Progenitor cell of endocrine pancreas (in vitro differentiated cells): ENCODE data around the gene TNFAIP8. TPM values are rescaled to one million over a fixed set of nuclear protein-coding genes. Genes with fewer than 3 reads are reported as not detected.
A peak's percentile ranks its signal among the peaks of the same experiment; 100 is the strongest.
"Not testable (repeated sequence)": the region's sequence is repeated elsewhere in the genome, so short reads cannot be mapped to it uniquely, and the experiment has no call there.

Source experiments
- DNase-seq: peaks from one replicate; pipeline ENCODE4 v3.0.0; 2021; ENCODE audit warnings: low spot score; ENCODE audit not compliant: unreplicated experiment
- H3K27ac Mint-ChIP-seq: 2 replicates; pipeline ENCODE4 v1.8.0; 2021; ENCODE audit warnings: mild to moderate bottlenecking, moderate library complexity, mixed read lengths
- H3K27me3 Mint-ChIP-seq: 2 replicates; pipeline ENCODE4 v1.8.0; 2021; ENCODE audit warnings: mixed read lengths
- H3K36me3 Mint-ChIP-seq: 2 replicates; pipeline ENCODE4 v1.8.0; 2022; ENCODE audit warnings: mixed read lengths; ENCODE audit not compliant: insufficient read depth
- H3K4me1 Mint-ChIP-seq: 2 replicates; pipeline ENCODE4 v1.8.0; 2021; ENCODE audit warnings: low read depth, mixed read lengths
- H3K4me3 Mint-ChIP-seq: 2 replicates; pipeline ENCODE4 v1.8.0; 2021; ENCODE audit warnings: low read depth, mild to moderate bottlenecking, moderate library complexity, mixed read lengths
- H3K9me3 Mint-ChIP-seq: 2 replicates; pipeline ENCODE4 v1.8.0; 2021; ENCODE audit warnings: low read depth, mixed read lengths
- total RNA-seq: library from RNA; stranded (reverse); gene quantifications from 2 replicates; pipeline ENCODE4 v1.2.1, GENCODE V29; 2021
- TF ChIP-seq, protein P1 (sequence below): fragments of 200-600 bp; sonication (generic); IDR thresholded peaks from one replicate; pipeline ENCODE4 v1.5.0; 2021; ENCODE audit warnings: antibody characterized with exemption, mild to moderate bottlenecking; ENCODE audit not compliant: unreplicated experiment

TNFAIP8 gene
- total RNA-seq, 1 donor from 2014 or later, result 8.0 TPM

DNA sequence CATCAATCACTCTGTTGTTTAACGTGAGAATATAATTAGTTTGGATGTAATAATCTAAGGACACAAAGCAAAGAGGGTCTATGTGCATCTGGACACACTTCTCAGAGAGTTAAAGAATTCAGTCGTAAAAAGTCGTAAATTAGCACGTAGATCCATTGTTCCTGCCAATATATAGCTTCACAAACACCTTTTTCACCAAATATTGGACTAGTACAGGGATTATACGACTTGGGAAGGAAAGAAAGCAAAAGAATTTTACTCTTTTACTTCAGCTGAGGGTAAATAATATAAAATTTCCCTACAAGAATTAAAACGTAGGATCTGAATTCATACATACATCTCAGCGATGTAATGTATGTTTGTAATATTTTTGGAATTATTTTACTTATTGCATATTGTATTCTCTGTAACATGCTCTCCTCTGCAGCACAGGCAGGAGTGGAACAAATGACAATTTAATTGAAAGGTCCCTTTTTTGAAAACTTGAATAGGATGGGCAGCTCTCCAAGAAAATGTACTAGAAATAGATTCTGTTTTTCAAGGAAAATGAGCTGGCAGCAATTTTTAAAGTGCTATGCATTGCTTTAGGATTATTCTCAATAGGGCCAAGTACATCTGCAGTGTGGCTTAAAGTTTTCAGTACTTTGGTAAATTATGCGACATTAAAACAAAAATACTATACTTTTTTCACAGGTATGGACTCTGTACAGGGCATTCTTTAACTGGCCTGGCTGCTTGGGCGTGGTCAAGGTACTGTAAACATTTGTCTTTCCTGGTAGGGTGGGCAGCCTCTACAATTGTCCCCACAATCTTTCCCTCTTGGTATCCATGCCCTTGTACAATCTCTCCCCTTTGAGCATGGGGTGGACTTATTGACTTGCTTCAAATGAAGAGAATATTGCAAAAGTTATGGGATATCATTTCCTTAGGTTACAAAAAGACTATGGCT lies 56.7 kb downstream of the TNFAIP8 start:
- DNase-seq, result no peak
- peaks cover 3% of the 10 kb centered on the region for H3K9me3 Mint-ChIP-seq
- no peaks in the 10 kb centered on the region for H3K27me3 Mint-ChIP-seq
- H3K27ac Mint-ChIP-seq, result no peak overlapping the region
- no peaks in the 10 kb centered on the region for H3K36me3 Mint-ChIP-seq
- H3K4me3 Mint-ChIP-seq, result peak overlapping the region; percentile 77
- TF ChIP-seq, protein P1, sequence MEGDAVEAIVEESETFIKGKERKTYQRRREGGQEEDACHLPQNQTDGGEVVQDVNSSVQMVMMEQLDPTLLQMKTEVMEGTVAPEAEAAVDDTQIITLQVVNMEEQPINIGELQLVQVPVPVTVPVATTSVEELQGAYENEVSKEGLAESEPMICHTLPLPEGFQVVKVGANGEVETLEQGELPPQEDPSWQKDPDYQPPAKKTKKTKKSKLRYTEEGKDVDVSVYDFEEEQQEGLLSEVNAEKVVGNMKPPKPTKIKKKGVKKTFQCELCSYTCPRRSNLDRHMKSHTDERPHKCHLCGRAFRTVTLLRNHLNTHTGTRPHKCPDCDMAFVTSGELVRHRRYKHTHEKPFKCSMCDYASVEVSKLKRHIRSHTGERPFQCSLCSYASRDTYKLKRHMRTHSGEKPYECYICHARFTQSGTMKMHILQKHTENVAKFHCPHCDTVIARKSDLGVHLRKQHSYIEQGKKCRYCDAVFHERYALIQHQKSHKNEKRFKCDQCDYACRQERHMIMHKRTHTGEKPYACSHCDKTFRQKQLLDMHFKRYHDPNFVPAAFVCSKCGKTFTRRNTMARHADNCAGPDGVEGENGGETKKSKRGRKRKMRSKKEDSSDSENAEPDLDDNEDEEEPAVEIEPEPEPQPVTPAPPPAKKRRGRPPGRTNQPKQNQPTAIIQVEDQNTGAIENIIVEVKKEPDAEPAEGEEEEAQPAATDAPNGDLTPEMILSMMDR, result no peak
- H3K4me1 Mint-ChIP-seq, result peaks cover 3% of the 10 kb centered on the region

DNA sequence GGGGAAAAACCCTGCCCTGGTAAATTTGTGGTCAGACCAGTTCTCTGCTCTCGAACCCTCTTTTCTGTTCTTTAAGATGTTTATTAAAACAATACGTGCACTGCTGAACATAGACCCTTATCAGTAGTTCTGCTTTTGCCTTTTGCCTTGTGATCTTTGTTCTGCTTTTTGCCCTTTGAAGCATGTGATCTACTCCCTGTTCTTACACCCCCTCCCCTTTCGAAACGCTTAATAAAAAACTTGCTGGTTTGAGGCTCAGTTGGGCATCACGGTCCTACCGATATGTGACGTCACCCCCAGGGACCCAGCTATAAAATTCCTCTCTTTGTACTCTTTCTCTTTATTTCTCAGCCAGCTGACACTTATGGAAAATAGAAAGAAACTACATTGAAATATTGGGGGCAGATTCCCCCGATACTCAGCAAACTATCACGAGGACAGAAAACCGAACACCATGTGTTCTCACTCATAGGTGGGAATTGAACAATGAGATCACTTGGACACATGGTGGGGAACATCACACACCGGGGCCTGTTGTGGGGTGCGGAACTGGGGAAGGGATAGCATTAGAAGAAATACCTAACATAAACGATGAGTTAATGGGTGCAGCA lies 58.4 kb downstream of the TNFAIP8 start:
- H3K4me3 Mint-ChIP-seq, H3K27ac Mint-ChIP-seq, DNase-seq, H3K4me1 Mint-ChIP-seq, H3K36me3 Mint-ChIP-seq, H3K27me3 Mint-ChIP-seq, H3K9me3 Mint-ChIP-seq: not testable (repeated sequence)

DNA sequence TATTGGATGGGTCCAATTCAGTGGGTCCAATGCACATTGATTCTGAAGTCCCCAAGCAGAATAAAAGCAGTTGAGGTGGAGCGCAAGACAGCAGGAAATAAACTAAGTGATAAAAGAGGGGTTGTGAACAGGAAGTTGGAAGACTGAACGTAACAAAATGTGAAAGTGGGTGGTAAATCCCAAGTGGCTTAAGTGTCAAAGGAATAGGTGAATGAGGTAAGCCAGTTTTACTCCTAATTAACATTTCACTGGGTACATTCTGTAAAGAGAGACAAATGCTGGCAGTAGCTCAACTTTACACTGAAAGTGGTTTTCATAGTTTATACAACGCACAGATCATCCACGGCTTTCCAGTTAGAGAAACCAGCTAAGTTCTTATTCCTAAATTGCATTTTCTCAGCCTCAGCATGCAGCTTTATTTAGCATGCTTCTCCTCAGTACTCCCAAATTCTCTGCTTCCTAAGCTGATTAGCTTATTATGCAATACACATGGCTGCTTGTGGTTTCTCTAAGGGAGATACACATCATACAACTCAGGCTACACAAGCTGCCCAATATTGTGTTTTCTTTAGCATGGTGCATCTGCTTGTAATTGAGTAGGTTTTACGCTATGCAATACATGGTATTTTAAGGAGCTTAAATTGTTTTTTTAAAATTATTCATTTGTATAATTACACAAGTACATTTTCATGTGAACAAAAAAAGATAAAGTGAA lies 62.2 kb downstream of the TNFAIP8 start:
- TF ChIP-seq, protein P1, result no peak
- no peak overlapping the region for H3K27ac Mint-ChIP-seq
- H3K27me3 Mint-ChIP-seq, result no peaks in the 10 kb centered on the region
- H3K4me1 Mint-ChIP-seq, result peaks cover 3% of the 10 kb centered on the region
- no peak overlapping the region for H3K4me3 Mint-ChIP-seq
- no peak for DNase-seq
- no peaks in the 10 kb centered on the region for H3K36me3 Mint-ChIP-seq
- peaks cover 3% of the 10 kb centered on the region for H3K9me3 Mint-ChIP-seq

DNA sequence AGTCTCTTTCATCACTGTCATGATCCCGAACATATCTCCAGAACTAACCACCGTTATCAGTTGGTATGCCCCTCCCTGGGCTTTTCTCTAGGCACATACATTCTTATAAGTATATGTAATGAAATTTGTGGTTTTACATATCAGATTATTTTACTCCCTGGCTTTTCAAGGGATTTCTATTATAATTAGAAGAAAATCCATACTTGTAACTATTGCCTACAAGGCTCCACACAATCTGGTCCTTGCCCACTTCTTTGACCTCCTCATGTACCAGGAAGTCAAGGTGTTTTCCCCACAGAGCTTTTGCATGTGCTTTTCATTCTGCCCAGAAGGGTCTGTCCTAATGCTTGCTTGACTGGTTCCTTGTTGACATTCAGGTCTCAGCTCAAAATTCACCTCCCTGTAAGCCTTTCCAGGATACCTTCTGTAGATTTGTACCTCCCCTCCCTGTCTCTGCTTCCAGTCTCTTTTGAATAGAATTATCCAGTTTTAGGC lies 62.8 kb downstream of the TNFAIP8 start:
- DNase-seq, result no peak
- TF ChIP-seq, protein P1, result no peak

DNA sequence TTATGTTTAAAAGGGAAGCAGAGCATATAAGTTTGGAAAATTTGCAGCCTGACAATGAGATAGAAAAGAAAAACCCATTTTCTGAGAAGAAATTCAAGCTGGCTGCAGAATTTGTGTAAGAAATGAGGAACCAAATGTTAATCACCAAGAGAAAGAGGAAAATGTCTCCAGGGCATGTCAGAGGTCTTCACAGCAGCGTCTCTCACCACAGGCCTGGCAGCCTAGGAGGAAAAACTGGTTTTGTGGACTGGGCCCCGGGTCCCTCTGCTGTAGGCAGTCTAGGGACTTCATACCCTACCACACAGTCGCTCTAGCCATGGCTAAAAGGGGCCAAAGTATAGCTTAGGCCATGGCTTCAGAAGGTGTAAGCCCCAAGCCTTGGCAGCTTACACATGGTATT lies 64.3 kb downstream of the TNFAIP8 start:
- DNase-seq, result no peak
- Mint-ChIP-seq H3K27me3 (no peaks in the 10 kb centered on the region), H3K36me3 (no peaks in the 10 kb centered on the region), H3K4me1 (peaks cover 3% of the 10 kb centered on the region), H3K4me3 (no peak overlapping the region), H3K9me3 (no peaks in the 10 kb centered on the region), H3K27ac (no peak overlapping the region)
- TF ChIP-seq, protein P1, result no peak

More for the DNA sequence above, 62.8 kb downstream of the TNFAIP8 start:
- Mint-ChIP-seq H3K9me3 (peaks cover 3% of the 10 kb centered on the region), H3K4me1 (peaks cover 3% of the 10 kb centered on the region), H3K27me3 (no peaks in the 10 kb centered on the region), H3K27ac (no peak overlapping the region), H3K36me3 (no peaks in the 10 kb centered on the region), H3K4me3 (no peak overlapping the region)
